WTC11 (cell line): Measurements from ENCODE around the gene PIP4P1.

Experiments
- ATF1 ChIP-seq: sonication (generic); formaldehyde crosslinking; IDR thresholded peaks from 2 replicates; pipeline ENCODE4 v1.8.1; 2023; ENCODE audit warnings: mild to moderate bottlenecking, moderate library complexity, missing genetic modification reagents
- CREM ChIP-seq: sonication (generic); formaldehyde crosslinking; IDR thresholded peaks from 2 replicates; pipeline ENCODE4 v1.8.1; 2022; ENCODE audit warnings: mild to moderate bottlenecking, missing genetic modification reagents, moderate library complexity
- E2F4 ChIP-seq: sonication (generic); formaldehyde crosslinking; IDR thresholded peaks from 2 replicates; pipeline ENCODE4 v1.8.1; 2022; ENCODE audit warnings: low read depth, mild to moderate bottlenecking, moderate library complexity, missing genetic modification reagents, borderline replicate concordance
- ETV6 ChIP-seq: sonication (generic); formaldehyde crosslinking; IDR thresholded peaks from 2 replicates; pipeline ENCODE4 v1.8.1; 2022; ENCODE audit warnings: mild to moderate bottlenecking, missing genetic modification reagents
- FOXJ3 ChIP-seq: sonication (generic); formaldehyde crosslinking; IDR thresholded peaks from 2 replicates; pipeline ENCODE4 v1.9.0; 2021; ENCODE audit warnings: missing genetic modification reagents, mild to moderate bottlenecking, borderline replicate concordance
- FOXP4 ChIP-seq: sonication (generic); formaldehyde crosslinking; IDR thresholded peaks from 2 replicates; pipeline ENCODE4 v1.8.0; 2022; ENCODE audit warnings: mild to moderate bottlenecking, missing genetic modification reagents
- GABPB1 ChIP-seq: sonication (generic); formaldehyde crosslinking; IDR thresholded peaks from 2 replicates; pipeline ENCODE4 v1.8.1; 2023; ENCODE audit warnings: mild to moderate bottlenecking, missing genetic modification reagents
- SMAD3 ChIP-seq: sonication (generic); formaldehyde crosslinking; IDR thresholded peaks from 2 replicates; pipeline ENCODE4 v1.8.0; 2022; ENCODE audit warnings: missing genetic modification reagents, mild to moderate bottlenecking, borderline replicate concordance
- USF1 ChIP-seq: sonication (generic); formaldehyde crosslinking; IDR thresholded peaks from 2 replicates; pipeline ENCODE4 v1.8.0; 2022; ENCODE audit warnings: mild to moderate bottlenecking, missing genetic modification reagents
- TF ChIP-seq, protein P1 (sequence below): sonication (generic); formaldehyde crosslinking; IDR thresholded peaks from 2 replicates; pipeline ENCODE4 v1.8.0; 2022; ENCODE audit warnings: mild to moderate bottlenecking, missing genetic modification reagents
- TF ChIP-seq, protein P2 (sequence below): fragments of 200-600 bp; IDR thresholded peaks from 2 replicates; pipeline ENCODE4 v1.8.0; 2022; ENCODE audit warnings: antibody characterized with exemption

DNA sequence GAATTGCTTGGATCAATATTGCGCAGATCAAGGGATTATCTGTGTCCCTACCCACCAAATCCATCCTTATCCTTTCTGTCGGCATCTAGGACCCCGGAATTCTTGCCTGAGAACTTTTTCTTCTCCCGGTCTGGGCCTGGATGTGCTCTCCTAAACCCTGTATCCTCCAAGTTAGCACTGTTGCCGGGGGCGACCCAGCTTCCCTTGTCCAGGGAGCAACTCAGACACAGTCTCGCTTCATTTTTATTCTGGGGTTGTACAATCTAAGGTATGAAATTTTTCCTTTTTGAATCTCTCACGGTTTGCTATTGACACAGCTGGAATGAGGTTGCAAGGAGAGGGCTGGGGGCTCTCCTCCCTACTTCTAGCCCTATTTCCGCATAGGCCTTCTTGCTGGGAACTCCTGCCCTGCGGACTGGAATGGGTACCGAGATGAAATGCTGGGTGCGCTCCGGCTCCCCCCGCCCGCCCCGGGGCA is 7.6 kb upstream of the PIP4P1 start:
- TF ChIP-seq, protein P1, sequence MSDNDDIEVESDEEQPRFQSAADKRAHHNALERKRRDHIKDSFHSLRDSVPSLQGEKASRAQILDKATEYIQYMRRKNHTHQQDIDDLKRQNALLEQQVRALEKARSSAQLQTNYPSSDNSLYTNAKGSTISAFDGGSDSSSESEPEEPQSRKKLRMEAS (CRISPR knock-in tag) = no peak
- TF ChIP-seq, protein P2, sequence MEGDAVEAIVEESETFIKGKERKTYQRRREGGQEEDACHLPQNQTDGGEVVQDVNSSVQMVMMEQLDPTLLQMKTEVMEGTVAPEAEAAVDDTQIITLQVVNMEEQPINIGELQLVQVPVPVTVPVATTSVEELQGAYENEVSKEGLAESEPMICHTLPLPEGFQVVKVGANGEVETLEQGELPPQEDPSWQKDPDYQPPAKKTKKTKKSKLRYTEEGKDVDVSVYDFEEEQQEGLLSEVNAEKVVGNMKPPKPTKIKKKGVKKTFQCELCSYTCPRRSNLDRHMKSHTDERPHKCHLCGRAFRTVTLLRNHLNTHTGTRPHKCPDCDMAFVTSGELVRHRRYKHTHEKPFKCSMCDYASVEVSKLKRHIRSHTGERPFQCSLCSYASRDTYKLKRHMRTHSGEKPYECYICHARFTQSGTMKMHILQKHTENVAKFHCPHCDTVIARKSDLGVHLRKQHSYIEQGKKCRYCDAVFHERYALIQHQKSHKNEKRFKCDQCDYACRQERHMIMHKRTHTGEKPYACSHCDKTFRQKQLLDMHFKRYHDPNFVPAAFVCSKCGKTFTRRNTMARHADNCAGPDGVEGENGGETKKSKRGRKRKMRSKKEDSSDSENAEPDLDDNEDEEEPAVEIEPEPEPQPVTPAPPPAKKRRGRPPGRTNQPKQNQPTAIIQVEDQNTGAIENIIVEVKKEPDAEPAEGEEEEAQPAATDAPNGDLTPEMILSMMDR = no peak
- no peak for TF ChIP-seq CREM (CRISPR knock-in tag)
- TF ChIP-seq E2F4 (CRISPR knock-in tag) = no peak
- no peak for TF ChIP-seq FOXJ3 (CRISPR knock-in tag)
- no peak for TF ChIP-seq SMAD3 (CRISPR knock-in tag)
- TF ChIP-seq ETV6 (CRISPR knock-in tag) = no peak
- no peak for TF ChIP-seq GABPB1
- no peak for TF ChIP-seq USF1 (CRISPR knock-in tag)
- TF ChIP-seq FOXP4 (CRISPR knock-in tag) = no peak
- TF ChIP-seq ATF1 (CRISPR knock-in tag) = no peak
